ENCODE measurements around the gene TARM1.
"Not testable (repeated sequence)": the region's sequence is repeated elsewhere in the genome, so short reads cannot be mapped to it uniquely, and the experiment has no call there.

Gene TARM1

DNA sequence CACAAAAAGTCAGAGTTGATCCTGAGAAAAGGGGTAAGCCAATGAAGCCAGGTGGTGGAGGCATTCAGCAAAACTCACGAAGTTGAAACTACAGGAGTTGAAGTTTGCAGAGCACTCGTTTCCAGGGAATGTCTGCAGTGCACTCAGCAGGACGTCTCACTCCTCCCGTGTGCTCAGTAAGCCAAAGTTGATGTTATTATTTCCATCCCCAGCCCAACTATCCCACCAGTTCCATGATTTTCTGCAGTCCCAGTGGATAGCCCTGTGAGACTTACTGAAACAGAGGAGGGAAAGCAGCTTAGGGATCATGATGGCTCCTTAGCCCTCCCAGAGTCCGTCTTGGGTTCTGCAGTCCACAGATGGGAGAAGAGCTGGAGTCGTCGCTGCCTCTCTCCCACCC, at the start of gene TARM1:
Gene TARM1, minus strand, starts transcription at position 334 of the 400 bp plus-strand sequence. Its CDS starts 25 bp downstream, at position 309.
- DNase-seq = no peak

DNA sequence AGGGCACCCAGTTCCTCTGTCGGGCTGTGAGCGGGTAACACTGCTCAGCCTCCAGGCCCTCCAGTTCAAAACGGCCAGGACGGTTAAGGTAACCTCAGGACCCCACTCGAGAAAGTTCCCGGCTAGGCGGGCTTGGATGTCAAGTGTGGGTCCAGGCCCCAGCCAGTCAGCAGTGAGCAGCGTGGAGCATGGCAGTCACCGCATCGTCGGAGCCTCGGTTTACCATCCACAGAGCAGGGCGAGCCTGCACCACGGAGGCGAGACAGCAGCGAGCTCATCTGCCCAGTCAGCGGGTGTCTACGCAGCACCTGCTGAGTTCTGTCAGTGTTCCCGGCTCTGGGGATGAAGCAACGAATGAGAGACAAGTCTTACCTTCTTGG, 48.4 kb upstream of the TARM1 start:
- no peak for DNase-seq

DNA sequence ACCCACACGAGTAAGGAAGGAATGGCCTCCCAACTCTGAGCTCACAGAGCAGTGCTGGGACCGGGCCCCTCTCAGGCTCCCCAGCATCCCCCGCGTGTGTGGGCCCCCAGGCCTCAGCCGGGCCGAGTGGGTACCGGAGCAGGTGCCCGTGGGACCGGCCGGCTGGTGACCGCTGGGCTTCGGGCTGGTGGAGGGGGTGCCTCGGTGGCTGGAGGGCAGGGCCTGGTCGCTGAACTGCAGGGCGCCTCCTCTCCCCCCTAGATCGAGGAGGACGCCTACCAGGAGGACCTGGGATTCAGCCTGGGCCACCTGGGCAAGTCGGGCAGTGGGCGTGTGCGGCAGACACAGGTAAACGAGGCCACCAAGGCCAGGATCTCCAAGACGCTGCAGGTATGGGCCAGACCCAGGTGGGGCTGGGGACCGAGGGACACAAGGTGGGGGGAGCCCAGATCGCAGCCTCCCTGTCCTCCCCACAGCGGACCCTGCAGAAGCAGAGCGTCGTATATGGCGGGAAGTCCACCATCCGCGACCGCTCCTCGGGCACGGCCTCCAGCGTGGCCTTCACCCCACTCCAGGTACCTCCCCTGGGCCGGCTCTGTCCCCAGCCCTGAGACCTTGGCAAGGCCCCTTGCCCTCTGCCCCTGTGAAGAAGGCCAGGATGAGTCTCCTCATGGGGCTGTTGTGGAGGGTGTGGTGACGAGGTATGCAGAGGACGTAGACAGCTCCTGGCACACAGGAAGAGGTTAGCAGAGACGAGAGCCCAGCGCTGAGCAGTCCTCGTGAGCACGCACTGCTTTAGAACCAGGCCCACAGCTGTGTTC, 47.8 kb upstream of the TARM1 start:
- no peak for DNase-seq

DNA sequence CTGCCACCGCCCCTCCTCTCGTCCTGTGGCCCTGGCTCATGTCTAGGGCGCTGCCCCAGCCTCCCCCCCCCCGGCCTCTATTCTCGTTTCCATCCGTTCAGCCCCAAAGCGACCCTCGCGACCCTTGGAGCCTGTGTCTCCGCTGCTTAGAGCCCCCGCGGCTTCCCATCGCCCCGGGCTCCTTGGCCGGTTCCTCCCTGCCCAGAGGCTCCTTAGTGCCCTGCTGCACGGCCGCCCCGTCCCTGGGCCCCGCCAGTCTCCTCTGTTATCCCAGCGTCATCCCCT, 47.2 kb upstream of the TARM1 start:
- no peak for DNase-seq

DNA sequence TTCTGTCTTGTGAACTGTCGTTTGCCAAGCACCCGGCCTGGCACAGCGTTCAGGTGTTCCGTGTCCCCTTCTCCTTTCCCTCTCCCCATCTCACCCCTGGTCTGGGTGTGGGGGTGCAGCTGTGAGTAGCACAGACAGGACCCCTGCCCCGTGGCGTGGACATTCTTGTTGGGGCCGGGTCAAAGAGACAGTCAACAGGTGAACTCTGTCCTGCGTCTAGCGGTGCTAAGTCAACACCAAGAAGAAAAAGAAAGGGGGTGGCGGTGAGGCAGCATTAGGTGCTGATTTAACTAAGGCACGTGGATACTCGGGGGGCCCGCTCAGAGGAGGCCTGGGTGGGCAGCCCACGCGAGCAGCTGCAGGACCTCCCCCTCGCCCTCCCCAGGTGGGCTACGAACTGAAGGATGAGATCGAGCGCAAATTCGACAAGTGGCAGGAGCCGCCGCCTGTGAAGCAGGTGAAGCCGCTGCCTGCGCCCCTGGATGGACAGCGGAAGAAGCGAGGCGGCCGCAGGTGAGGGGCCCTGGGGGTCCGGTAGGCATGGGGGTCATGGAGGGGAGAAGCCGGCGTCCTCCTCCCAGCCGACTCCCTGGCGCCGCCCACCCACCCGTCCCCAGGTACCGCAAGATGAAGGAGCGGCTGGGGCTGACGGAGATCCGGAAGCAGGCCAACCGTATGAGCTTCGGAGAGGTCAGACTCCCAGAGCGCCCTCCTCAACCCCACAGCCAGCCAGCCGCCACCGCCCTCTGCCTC, 46.7 kb upstream of the TARM1 start:
- no peak for DNase-seq

DNA sequence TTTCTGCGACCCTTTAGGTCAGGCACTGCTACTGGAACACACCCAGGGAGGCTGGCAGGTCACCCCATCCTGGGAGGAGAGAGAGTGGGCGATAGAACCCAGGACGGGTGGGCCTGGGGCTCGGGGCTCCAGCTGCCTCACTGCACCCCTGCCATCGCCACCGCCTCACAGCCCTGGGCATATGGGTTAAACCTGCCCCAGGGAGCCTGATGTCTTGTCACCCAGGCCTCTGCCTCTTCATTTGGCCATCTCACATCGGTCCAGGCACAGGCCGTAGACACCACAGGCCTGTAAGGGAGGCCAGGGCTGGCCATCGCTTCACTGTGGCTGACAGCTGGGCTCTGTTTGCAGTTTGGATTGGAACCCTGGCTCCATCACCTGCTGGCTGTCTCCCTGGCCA, 44.5 kb upstream of the TARM1 start:
- no peak for DNase-seq

DNA sequence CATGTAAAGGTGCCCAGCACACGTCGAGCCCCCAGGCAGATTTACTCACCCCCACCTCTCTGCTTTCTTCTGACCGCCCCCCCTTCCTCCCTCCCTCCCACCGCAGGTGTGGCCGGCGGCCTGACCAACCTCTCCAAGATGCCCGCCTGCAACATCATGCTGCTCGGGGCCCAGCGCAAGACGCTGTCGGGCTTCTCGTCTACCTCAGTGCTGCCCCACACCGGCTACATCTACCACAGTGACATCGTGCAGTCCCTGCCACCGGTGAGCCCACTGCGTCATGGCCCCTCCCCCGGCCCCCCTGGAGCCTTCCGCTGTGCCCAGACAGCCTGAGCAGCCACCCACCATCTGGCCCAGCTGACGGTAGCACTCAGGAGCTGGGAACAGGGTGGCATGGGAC, 43.2 kb upstream of the TARM1 start:
- no peak for DNase-seq

DNA sequence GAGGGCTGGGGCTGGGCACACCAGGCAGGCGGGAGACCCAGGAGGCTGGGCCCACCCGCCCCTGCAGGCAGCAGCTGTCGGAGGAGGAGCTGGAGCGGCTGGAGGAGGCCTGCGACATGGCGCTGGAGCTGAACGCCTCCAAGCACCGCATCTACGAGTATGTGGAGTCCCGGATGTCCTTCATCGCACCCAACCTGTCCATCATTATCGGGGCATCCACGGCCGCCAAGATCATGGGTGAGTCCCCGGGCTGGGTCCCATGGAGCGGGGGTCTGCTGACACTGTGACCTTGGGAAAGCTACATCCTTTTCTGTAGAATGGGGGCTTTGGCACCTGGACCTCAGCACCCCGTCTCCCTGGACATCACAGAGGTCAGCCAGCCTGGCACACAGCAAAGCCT, 42.5 kb upstream of the TARM1 start:
- DNase-seq = no peak

DNA sequence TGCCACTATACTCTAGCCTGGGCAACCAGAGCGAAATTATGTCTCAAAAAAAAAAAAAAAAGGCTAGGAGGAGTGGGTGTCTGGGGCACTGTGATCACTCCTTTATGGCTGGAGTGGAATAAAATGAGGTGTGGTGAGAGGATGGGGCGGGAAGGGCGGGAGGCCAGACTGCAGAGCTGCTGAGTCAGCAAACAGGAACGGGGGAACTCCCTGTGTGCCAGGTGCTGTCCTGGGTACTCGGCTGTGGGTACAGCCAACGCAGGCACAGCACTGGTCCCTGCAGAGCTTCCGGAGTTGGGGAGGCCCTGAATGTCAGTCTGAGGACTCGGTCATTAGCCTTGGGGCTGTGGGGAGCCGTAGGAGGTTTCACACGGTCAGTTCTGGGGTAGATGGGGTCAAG, 40.1 kb upstream of the TARM1 start:
- no peak for DNase-seq

DNA sequence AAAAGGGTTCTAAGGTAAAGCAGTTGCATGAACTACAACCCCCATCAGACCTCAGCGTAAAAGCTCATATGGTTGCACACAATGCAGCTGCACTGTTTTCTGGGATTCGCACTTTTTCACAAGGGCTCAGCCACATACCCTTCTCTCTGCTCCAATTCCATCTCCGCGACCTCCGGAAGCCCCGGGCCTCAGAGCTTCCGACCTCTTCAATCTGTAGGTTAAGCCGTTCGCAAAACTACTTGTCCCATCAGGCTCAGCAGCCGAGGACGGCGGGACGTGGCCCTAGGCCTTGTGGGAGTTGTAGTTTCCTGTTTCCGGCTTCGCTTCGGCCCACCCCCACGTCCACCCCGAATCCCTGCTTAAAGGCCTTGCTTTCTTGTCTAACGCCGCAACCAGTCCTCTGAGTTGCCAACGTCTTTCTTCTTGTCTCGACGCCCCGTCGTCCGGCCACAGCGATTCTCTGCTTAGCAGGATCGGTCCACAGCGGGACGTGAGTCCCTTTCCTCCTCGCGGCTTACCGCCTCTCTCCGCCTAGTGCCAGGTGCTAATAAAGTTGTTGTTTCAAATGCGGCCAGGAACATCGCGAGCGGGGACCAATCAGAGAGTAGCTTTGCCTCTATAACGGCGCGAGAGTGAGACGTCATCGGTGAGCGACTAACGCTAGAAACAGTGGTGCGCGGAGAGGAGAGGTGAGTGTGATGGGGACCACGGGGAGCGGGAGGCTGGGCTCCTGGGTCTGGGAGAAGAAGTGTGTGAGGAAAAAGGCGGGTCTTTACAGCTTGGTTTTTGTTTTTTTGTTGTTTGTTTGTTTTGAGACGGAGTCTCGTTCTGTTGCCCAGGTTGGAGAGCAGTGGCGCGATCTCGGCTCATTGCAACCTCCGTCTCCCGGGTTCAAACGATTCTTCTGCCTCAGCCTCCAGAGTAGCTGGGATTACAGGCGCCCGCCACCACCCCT, 34.2 kb upstream of the TARM1 start, which contains the start of the genes PRPF31 and TFPT:
Gene PRPF31, plus strand, starts transcription at position 646 of the 955 bp plus-strand sequence. CDS start 2,525 bp downstream, outside the sequence.
Gene TFPT, minus strand, starts transcription at position 549 of the 955 bp plus-strand sequence. Its CDS starts 388 bp downstream, at position 161.
- peak; percentile 94 for DNase-seq

DNA sequence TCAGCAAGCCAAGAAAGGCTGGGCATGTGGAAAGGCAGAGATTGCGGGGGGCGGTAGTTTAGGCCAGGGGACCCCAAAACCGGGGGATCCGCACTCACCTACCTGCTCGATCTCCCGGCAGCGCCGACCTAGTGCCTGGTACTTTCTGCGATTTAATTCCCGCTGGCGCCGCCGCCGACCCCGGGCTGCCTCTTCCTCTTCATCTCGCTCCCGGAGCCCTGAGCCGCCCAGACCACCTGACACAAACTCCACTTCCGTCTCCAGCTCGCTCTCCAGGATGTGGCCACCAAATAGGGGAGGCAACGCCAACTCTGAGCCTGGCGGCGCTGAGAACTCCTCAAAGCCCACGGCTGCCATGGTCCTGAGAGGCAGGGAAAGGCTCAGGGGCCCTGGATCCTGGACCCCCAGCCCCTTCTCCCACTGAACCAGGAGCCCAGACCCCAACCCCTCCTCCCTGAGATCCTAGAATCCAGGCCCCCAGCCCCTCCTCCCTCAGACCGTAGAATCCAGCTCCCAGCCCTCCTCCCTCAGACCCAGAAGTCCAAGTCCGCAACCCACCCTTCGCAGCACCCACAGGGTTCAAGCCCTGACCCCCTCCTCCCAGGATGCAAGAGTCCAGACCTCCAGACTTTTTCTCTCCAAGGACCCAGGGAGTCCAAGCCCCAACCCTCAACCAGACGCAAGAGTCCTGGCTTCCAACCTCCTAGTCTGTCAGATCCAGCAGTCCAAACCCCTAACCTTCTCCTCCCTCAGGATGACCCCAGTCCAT, 33.4 kb upstream of the TARM1 start:
- no peak for DNase-seq

DNA sequence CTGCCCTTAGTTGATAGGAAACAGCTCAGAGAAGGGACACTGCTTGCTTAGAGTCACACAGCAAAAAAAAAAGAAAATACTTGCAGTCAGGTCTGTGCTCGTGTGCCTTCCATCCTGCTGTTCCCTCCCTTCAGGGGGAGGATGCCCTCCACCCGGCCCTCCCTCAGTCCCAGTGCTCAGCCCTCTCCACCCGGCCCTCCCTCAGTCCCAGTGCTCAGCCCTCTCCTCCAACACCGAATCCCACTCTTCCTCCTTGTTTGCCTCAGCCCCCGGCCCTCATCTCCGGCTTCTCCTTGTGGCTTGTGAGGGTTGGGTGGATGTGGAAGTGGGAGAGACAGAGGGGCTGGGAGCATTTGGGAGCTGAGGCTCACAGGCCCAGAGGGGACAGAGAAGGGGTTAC, 28.5 kb upstream of the TARM1 start:
- no peak for DNase-seq

DNA sequence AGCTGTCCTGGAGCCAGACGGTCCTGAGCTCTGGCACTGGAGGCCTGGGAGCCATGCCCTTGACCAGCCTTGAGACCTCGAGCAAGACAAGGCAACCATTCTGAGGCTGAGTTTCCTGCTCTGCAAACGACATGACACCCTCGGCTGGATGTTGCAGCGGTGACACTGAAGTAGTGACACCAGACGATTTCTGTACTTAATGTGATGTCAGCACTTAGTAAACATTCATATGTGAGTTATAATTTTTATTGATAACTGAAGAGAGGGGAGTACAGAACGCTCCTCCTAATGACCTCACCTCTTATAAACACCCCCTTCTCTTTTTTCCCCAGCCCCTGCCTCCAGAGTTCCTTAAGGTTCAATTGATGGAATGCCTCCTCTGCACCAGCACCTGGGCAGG, 27.3 kb upstream of the TARM1 start:
- no peak for DNase-seq

DNA sequence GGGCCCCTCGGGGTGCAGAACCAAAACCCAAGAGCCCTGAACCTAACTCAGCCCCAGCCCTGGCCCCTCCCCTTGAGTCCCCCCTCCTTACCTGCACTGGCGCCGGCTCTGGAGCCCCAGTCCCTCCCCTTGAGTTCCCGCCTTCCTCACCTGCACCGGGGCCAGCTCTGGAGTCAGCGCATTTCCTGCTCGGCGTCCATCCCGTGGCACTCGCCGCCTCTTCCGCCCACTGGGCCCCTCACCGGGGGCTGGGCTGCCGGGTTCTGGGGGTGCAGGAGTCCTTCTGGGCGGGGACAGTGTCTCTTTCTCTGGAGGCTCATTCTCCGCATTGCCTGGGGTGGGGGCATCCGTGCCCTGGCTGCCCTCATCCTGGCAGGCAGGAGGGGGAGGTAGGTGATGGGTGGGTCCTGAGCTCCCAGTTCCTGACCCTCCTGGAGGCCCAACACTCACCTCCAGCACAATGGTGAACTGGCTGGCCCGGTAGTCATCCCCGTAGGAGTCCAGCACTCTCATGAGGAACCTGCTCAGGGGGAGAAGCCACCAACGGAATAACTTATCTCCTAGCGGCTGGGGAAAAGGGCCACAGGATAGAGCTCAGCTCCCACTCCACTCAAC, 26.8 kb upstream of the TARM1 start:
- no peak for DNase-seq

DNA sequence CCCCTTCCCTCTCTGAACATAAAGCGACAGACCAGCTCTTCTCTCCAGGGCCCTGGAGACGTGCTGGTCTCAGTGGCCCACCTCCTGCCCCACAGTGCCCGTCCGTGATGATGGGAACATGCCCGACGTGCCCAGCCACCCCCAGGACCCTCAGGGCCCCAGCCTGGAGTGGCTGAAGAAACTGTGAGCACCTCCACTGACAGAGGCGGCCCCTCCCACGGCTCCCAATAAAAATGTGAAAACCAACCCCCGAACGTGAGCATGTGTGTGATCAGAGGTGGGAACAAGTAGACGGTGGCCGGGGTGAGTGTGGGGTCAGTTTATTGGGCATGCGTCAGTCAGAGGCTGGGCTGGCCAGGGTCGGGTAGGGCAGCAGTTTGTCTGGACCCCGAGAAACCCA, 25.6 kb upstream of the TARM1 start:
- no peak for DNase-seq

DNA sequence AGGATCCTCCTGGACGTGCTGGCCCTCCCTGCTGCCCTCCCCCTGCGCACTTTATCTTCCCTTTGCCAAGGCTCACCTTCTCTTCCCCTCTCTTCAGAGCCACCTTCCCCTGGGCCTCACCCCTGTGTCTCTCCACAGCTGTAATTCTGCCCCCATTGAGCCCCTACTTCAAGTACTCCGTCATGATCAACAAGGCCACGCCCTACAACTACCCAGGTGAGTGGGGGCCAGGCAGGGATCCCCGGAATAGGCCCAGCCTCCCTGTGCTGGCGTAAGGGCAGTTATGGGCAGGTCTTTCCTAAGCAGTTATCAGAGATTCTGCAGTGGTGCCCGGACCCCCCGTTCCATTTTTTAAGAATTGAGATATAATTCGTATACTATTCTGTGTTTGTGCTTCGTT, 24.6 kb upstream of the TARM1 start:
- no peak for DNase-seq

DNA sequence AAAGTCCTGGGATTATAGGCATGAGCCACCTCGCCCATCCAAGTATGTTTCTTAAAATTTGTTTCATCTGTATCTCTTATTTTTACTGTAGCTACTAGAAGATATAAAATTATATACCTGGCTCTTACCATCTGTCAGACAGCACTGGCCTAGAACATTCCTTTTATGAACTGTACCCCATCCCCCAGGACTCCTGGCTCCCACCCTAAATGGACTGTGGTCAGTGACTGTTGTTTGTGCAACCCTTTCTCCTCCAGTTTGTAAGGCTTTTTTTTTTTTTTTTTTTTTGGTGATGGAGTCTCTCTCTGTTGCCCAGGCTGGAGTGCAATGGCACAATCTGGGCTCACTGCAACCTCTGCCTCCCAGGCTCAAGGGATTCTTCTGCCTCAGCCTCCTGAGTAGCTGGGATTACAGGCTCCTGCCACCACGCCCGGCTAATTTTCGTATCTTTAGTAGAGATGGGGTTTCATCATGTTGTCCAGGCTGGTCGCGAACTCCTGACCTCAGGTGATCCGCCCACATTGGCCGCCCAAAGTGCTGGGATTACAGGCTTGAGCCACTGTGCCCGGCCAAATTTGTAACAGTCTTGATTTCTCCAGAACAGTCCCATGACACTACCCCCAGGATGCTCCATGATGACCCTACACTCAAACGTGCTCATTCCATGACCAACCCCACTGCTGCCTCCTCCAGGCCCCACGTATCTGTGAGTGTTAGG, 24.0 kb upstream of the TARM1 start:
- no peak for DNase-seq

DNA sequence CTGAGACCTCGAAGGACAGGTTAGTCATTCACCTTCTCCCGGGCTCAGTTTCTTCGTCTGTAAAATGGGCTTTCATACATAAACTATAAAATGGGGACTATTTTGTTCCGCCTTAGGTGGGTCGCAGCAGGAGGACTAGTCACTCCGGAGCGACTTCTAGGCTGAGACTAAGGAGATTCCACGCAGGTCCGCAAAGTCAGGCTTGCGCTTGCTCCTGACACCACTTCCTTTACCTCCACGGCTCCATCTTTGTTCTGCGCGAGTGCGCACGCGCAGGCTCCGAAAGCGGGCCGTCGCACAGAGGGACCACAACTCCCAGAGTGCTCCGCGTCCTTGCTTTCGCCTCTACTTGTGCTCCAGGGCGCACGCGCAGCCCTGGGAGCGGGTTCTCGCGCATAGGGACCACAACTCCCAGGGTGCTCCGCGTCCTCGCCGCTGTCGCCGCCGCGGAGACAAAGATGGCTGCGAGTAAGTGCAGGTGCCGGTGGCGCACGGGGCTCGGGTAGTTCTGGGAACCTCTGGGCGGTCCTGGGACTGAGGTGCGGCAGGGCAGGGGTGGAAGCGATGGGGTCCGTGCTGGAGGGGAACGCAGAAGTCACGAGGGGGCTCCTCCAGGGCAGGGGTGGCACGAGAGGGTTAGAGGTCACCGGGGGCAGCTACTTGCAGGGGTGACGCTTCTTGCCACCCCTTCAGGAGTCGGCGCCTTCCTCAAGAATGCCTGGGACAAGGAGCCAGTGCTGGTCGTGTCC, 21.4 kb upstream of the TARM1 start, which contains the start of gene NDUFA3:
Gene NDUFA3, plus strand, starts transcription at position 435 of the 749 bp plus-strand sequence. Its CDS starts 24 bp downstream, at position 459.
- peak; percentile 96 for DNase-seq

DNA sequence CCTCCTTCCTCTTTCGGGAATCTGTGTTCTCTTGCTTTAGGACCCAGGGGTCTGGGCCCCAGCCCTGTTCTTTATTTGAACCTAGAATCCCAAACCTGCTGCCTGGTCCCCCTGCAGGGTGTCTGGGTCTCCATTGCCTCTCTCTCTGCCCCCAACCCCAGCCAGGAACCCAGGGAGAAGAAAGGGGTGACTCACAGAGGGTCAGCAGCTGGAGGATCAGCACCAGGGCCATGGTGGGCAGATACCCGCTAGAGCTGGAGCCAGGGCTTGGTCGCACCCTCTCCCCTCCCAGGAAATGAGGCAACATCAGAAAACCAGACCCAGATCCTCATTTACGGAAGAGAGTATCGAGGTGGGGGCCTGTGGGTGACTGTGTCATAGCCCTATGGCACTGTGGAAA, 19.4 kb upstream of the TARM1 start, which contains the start of gene OSCAR:
Gene OSCAR, minus strand, starts transcription at position 243 of the 400 bp plus-strand sequence. Its CDS starts 11 bp downstream, at position 232.
- no peak for DNase-seq

DNA sequence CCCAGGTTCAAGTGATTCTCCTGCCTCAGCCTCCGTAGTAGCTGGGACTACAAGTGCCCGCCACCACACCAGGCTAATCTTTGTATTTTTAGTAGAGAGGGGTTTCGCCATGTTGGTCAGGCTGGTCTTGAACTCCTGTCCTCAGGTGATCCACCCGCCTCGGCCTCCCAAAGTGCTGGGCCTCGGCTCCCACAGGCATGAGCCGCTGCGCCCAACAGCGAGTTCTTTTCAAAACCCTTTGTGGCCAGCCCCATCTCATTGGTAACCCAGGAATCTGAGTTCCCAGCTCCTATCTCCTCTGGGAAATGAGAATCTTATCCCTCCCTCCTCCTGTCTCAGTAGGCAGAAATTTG, 18.7 kb upstream of the TARM1 start:
- not testable (repeated sequence) for DNase-seq

Measured in DMS79 (cell line).